Activated CD4-positive, alpha-beta T cell treated with anti-CD3 and anti-CD28 coated beads, Interleukin-2, amount 50 U/mL, for 1 hour (primary cell): ENCODE data around the gene ZNF286A.
"Not testable (repeated sequence)": the region's sequence is repeated elsewhere in the genome, so short reads cannot be mapped to it uniquely, and the experiment has no call there.

ENCODE experiments used
- DNase-seq: peaks from one replicate; pipeline ENCODE4 v3.0.0-alpha.2; 2020

The ZNF286A gene

DNA sequence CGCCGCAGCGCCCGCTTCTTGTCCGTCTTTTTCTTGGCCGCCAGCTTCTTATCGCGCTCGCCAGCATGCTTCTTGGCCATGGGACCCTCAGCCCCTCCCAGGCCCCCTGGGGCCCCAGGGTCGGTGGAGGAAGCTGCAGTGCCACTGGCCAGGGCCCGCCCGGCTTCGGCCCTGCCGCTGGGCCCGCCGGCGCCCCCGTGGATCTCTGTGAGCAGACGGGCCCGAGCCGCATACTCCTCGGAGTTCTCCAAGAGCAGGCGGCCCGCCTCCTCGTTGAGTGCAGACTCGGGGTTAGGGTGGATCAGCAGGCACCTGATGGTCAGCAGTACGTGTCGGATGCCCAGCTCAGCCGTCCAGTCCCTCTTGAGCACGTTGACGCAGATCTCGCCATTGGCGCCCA lies 4.7 kb downstream of the ZNF286A start:
- not testable (repeated sequence) for DNase-seq

DNA sequence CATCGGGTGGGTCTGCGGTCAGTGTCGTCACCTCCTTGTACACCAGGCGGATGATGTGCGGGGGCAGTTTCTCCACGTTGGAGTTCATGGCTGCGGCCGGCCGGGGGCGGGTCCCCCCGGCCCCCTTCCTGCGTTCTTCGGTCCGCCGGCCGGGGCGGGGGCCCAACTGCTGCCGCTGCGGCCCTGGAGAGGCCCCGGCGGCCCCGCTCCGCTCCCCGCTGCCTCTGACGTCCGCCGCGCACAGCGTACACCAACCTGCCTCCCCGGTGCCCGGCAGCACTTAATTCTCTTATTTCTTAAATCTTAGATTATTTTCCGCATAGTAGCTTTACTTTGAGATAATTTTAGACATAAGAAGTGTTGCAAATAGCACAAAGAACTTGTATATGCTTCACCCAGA lies 5.3 kb downstream of the ZNF286A start:
- DNase-seq: not testable (repeated sequence)

DNA sequence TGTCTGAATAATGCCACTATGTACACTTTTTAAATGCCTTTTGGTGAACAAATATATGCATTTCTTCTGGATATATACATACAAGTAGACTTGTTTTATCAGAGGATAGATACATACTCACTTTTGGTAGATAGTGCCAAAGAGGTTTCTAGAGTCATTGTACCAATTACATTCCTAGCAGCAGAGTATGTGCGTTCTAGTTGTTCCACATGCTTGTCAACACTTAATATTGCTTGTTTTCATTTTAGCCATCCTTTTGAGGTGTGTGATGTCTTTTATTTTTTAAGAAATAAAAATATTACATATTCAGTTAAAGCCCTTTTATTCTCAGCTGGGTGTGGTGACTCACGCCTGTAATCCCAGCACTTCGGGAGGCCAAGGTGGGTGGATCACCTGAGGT lies 9.3 kb downstream of the ZNF286A start:
- DNase-seq: not testable (repeated sequence)

GRCh38 chr17:15716601-15717563 lies 17.3 kb downstream of the ZNF286A start:
- not testable (repeated sequence) for DNase-seq

GRCh38 chr17:15730535-15730934 lies 31.0 kb downstream of the ZNF286A start:
- not testable (repeated sequence) for DNase-seq

DNA sequence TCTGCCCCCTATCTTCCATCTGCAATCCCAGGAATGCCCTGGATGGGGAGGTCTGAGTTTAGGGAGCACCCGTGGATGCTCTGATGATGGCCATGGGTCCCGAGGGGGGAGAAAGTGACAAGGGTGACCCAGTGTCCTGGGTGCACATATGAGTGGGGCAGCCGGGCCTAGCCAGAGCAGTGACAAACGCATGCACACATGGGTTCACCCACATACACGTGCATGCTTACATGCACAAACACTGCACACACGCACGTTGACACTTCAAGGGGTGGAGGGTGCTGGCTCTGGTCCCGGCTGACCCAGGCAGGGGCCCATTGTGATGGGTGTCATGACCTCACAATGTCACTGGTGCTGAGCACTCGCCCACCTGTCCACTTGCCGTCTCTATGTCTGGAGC lies 32.3 kb downstream of the ZNF286A start, which contains the start of gene TBC1D26:
Gene TBC1D26, plus strand, starts transcription at position 384 of the 400 bp plus-strand sequence. CDS start 3,066 bp downstream, outside the sequence.
- DNase-seq: not testable (repeated sequence)

GRCh38 chr17:15733174-15733789 lies 33.7 kb downstream of the ZNF286A start:
- not testable (repeated sequence) for DNase-seq

DNA sequence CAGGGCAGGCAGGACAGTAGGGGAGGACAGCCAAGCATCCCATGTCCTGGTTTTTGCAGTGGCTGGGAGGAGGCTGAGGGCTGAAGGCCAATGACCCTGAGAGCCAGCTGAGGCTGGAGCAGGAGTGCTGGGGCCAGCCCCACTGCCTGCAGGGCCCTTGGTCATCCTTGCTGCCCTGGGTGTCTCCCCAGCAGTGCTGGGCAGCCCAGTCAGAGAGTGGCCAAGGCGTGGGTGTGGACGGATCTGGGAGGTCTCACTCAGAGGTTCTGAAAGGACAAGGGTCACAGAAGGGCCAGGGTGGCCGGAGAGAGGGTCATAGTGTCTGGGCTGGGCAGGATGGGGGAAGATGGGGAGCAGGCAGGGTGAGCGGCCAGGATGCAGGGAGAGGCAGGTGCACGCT lies 37.0 kb downstream of the ZNF286A start:
- not testable (repeated sequence) for DNase-seq

DNA sequence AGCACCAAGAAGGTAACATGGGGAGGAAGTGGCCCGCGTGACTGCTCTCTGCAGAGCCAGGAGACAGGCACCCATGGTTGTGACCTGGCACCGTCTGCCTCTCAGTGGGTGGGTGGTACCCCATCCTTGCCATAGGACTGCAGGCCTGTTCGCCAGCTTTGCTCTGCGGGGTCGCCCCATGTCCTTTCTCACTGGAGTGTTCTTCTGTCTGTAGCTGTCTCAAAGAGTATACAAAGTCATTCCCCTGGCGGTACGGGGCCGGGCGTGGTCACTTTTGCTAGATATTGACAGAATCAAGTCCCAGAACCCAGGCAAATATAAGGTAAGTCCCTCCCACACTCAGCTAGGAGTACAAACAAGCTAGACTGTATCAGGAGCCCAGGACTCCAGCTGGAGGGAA lies 38.5 kb downstream of the ZNF286A start:
- no peak for DNase-seq

DNA sequence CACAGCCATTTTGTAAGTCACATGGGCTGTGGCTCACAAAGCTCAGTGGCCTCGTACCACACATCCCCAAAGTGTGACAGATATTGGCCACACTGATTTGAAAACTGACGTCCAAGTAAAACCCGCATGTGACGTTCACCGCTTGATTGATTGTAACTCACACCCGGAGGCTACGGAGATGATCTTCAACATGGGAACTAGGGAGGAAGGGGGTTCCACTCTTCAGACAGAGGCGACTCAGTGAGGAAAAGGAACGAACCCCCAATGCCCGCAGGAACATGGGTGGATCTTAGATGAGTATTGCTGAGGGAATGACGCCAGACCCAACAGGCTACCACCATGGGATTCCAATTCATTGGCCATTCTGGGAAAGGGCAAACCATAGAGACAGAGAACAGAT lies 39.7 kb downstream of the ZNF286A start:
- not testable (repeated sequence) for DNase-seq

- not testable (repeated sequence) for DNase-seq
Measured at GRCh38 chr17:15740041-15740440, 40.5 kb downstream of the ZNF286A start.

DNA sequence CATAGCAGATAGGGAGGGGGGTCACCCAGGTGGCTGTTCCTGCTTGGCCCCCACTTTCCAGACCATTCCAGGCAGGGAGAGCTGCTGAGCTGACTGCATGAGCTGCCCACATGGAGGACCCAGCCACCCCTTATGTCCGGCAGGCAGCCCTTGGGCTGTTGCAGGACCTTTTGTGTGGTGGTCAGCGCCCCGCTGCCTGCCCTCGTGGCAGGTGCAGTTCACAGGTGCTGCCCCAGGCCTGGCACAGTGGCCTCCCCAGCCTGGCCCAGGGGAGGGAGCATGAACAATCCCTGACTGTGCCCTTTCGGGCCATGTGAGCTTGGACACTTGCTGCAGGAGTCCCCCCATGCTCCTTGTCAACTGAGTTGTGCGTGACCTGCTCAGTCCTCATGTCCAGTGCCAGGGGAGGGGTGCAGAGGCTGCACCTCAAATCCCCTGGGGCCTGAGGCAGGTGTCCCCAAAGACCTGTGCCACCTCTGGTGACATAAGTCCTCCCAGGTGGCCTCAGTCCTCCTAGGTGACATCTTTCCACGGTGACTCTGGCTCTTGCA lies 41.1 kb downstream of the ZNF286A start:
- DNase-seq: no peak

- no peak for DNase-seq
Measured at GRCh38 chr17:15741624-15742023, 42.1 kb downstream of the ZNF286A start.

DNA sequence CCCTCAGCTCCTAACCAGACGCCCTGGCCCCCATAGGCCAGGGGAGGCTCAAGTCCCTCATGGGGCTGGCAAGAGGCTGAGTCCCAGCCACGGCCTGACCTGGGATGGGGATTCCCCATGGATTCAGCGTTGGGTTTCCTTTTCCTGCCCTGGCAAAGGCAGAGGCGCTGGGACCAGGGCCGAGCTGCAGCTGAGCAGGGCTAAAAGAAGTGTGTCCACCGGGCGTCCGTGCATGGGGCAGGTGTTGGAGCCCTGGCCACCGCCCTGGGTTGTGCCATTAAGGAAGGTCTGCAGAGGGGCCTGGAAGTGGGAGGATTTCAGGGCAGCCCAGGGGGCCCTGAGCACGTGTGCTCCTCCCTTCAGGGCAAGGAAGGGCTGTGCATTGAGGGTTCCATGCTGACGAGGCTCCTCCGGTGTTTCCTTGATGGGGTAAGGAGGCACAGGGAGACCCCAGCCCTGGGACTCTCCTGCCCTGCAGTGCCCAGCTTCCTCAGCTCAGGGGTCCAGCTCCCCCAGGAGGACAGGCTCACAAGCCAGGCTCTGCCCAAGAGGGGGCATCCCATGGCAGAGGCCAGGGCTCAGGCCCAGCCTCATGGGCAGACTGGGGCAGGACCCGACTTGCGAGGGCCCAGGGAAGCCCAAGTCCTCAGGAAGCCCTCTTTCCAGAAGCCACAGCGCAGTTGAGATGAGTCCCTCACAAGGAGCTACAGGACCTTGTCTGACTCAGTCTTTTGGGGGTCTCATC lies 42.7 kb downstream of the ZNF286A start:
- no peak for DNase-seq

DNA sequence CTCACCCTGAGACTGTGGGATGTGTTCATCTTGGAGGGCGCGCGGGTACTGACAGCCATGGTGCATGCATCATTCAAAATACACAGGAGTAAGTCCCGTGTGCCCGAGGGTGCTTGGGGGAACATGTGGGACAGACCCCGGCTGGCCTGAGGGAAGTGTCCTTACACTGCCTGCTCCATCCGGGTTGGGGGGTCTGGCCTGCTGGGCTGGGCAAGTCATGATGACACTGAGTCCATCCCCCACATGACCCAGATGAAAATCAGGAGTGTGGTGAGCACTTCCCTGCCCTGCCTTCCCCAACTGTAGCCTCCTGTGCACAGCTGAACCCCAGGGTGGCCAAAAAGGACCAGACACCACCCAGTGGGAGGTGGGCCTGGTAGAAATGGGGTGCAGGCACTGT lies 43.4 kb downstream of the ZNF286A start:
- no peak for DNase-seq

DNA sequence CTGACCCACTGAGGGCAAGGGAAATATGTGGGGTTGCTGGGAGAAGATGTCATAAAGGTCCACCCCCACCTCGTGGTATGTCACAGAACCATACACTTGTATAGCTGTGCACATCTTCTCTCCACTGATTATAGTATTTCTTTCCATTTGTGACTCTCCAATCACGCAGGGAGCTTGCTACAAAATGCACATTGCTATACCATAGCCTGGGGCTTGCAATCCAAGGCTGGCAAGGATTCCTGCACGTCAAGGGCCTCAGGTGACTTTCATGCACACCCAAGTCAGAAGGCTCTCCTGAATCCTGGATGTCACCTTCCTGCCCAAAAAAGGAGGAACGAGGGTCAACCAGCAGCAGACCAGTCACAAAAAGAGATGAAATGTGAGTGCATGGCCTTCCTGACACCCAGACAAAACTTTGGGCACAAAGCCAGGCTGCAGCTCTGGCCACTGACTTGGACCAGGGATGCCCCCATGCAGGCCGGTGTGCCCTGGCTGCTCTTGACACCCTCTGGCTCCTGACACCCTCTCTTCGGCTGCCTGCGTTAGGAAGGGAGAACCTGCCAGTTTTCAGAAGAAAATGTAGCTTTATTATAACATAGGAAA lies 44.6 kb downstream of the ZNF286A start:
- DNase-seq: no peak

DNA sequence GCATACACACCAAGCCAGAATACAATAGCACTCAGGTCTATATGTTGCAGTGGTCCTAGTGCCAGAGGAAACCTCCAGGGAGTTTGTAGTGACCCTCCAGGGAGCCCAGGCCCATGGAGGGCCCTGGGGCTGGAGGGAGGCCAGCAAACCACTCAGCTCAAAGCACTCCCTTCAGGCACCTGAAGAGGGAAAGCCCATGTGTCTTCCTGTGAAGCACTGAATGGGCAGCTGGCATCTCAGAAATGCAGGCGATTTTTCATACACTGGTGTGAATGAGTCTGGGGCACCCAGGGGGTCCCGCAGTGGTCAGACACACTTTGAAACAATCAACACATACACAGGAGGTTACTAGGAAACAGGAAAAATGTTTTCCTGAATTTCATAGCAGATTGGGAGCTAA lies 45.3 kb downstream of the ZNF286A start:
- no peak for DNase-seq

- DNase-seq: not testable (repeated sequence)
Measured at GRCh38 chr17:15749403-15749802, 49.9 kb downstream of the ZNF286A start.

- not testable (repeated sequence) for DNase-seq
Measured at GRCh38 chr17:15768865-15769533, 69.4 kb downstream of the ZNF286A start.
